HuH-7.5 (cell line): ENCODE results near the gene EEF2K.

ENCODE experiments used
- DNase-seq: peaks from one replicate; pipeline ENCODE4 v3.0.0; 2011; ENCODE audit warnings: low spot score

The EEF2K gene

DNA sequence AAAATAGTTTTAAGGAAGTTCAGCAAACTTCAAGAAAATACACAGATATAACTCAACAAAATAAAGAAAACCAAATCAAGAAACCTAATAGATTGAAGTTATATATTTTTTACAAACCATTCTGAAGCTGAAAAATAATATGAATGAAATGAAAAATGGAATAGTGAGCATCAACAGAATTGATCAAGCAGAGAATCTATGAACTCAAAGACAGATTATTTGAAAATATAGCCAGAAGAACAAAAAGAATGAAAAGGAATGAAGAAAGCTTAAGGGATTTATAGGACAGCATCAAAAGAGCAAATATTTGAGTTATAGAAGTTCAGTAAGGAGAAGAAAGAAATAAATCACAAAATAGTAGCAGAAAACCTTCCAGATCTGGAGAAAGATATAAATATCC is 130.5 kb downstream of the EEF2K start:
- no peak for DNase-seq

DNA sequence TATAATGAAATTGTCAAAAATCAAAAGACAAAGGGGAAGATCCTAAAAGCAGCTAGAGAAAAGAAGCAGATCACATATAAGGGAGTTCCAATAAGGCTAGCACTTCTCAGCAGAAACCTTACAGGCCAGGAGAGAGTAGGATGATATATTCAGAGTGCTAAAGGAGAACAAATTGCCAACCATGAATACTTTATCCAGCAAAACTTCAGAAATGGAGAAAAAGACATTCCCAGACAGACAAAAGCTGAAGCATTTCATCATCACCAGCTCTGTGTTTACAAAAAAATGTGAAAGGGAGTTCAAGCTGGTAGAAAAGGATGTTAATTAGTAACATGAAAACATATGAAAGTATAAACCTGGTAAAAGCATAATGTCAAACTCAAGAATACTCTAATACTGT is 131.0 kb downstream of the EEF2K start:
- no peak for DNase-seq

GRCh38 chr16:22337849-22338635 is 132.0 kb downstream of the EEF2K start:
- DNase-seq: no peak
